Endodermal cell (in vitro differentiated cells): ENCODE results near the gene DDX28. TPM values are rescaled to one million over a fixed set of nuclear protein-coding genes. Genes with fewer than 3 reads are reported as not detected.
A peak's percentile ranks its signal among the peaks of the same experiment; 100 is the strongest.

Experiments used
- DNase-seq: peaks from one replicate; pipeline ENCODE4 v3.0.0-alpha.2; 2017
- H3K27ac ChIP-seq: 2 replicates; pipeline ENCODE4 v1.5.1; 2013; ENCODE audit warnings: mild to moderate bottlenecking, low read depth, low read length, moderate library complexity
- H3K27me3 ChIP-seq: 2 replicates; pipeline ENCODE4 v1.6.1; 2013; ENCODE audit warnings: mild to moderate bottlenecking, low read length, moderate library complexity; ENCODE audit not compliant: insufficient read depth, control insufficient read depth, poor library complexity, severe bottlenecking
- H3K36me3 ChIP-seq: 2 replicates; pipeline ENCODE4 v1.7.0; 2013; ENCODE audit warnings: mild to moderate bottlenecking, low read length, moderate library complexity; ENCODE audit not compliant: control insufficient read depth, insufficient read depth
- H3K4me1 ChIP-seq: one replicate; pipeline ENCODE4 v1.7.0; 2013; ENCODE audit warnings: low read length; ENCODE audit not compliant: control insufficient read depth, insufficient read depth
- H3K4me3 ChIP-seq: 2 replicates; pipeline ENCODE4 v1.5.1; 2013; ENCODE audit warnings: mild to moderate bottlenecking, low read length, moderate library complexity
- H3K9ac ChIP-seq: 2 replicates; pipeline ENCODE4 v1.6.1; 2013; ENCODE audit warnings: mild to moderate bottlenecking, low read length, moderate library complexity; ENCODE audit not compliant: poor library complexity, severe bottlenecking; ENCODE audit errors: extremely low read depth
- H3K9me3 ChIP-seq: 2 replicates; pipeline ENCODE4 v1.6.1; 2013; ENCODE audit warnings: mild to moderate bottlenecking, low read length, moderate library complexity; ENCODE audit not compliant: control insufficient read depth
- H3K27ac Mint-ChIP-seq: 2 replicates; pipeline ENCODE4 v1.8.0; 2020; ENCODE audit warnings: mixed read lengths
- H3K27me3 Mint-ChIP-seq: 2 replicates; pipeline ENCODE4 v1.8.0; 2021; ENCODE audit warnings: mild to moderate bottlenecking, mixed read lengths; ENCODE audit not compliant: insufficient read depth
- H3K36me3 Mint-ChIP-seq: 2 replicates; pipeline ENCODE4 v1.8.0; 2020; ENCODE audit warnings: low read depth, mixed read lengths
- H3K4me1 Mint-ChIP-seq: 2 replicates; pipeline ENCODE4 v1.8.0; 2020; ENCODE audit warnings: mixed read lengths
- H3K4me3 Mint-ChIP-seq: 2 replicates; pipeline ENCODE4 v1.8.0; 2020; ENCODE audit warnings: mild to moderate bottlenecking, moderate library complexity, mixed read lengths
- H3K9me3 Mint-ChIP-seq: 2 replicates; pipeline ENCODE4 v1.8.0; 2020; ENCODE audit warnings: mild to moderate bottlenecking, mixed read lengths
- CTCF ChIP-seq: fragments of 200-600 bp; sonication (generic); conservative IDR thresholded peaks from 2 replicates; pipeline ENCODE4 v1.5.0; 2021; ENCODE audit warnings: antibody characterized with exemption, mild to moderate bottlenecking
- WGBS, 2 experiments: methylation state at CpG; one replicate each; pipeline versions ENCODE4 v1.1.5 to v1.1.7; 2013; ENCODE audit warnings: missing lambda C conversion rate in 2 of 2, mixed read lengths in 1 of 2; ENCODE audit not compliant: insufficient coverage in 1 of 2, insufficient read length in 1 of 2; 5-methylcytosine and 5-hydroxymethylcytosine counted together
- total RNA-seq, 2 donors: library from RNA; stranded (reverse); fragmentation: NEBNext Ultra II Directional in 1 of 2; extraction: Animal tissue kit (Norgen Biotek cat#: 25700) in 1 of 2; gene quantifications; 2 replicates in 1 of 2; 3 replicates in 1 of 2; pipeline ENCODE4 v1.2.1, GENCODE V29; 2021

The DDX28 gene
- total RNA-seq, 2 donors from 2014 or later, result 12.1 to 12.3 TPM

- Mint-ChIP-seq H3K4me3 (no peak overlapping the region), H3K27me3 (peaks cover 4% of the 10 kb centered on the region), H3K9me3 (no peaks in the 10 kb centered on the region), H3K4me1 (peaks cover 17% of the 10 kb centered on the region), H3K36me3 (no peaks in the 10 kb centered on the region), H3K27ac (no peak overlapping the region)
- no peaks in the 10 kb centered on the region for H3K9me3 ChIP-seq
- H3K4me3 ChIP-seq, result no peak overlapping the region
- H3K9ac ChIP-seq, result no peak overlapping the region
- H3K36me3 ChIP-seq, result no peaks in the 10 kb centered on the region
- DNase-seq, result peak; percentile 65
- WGBS, 2 experiments, result 66 to 79% methylated on average over 6 to 9 of the region's 9 CpGs
- TF ChIP-seq CTCF, result no peak
- peaks cover 4% of the 10 kb centered on the region for H3K4me1 ChIP-seq
- no peaks in the 10 kb centered on the region for H3K27me3 ChIP-seq
- no peak overlapping the region for H3K27ac ChIP-seq
Measured at GRCh38 chr16:68009157-68009735, 13.8 kb downstream of the DDX28 start.

GRCh38 chr16:68005786-68006286 lies 17.2 kb downstream of the DDX28 start:
- no peak for TF ChIP-seq CTCF
- H3K4me3 ChIP-seq, result no peak overlapping the region
- peak overlapping the region; percentile 67 for H3K27ac Mint-ChIP-seq
- H3K36me3 Mint-ChIP-seq, result no peaks in the 10 kb centered on the region
- peaks cover 4% of the 10 kb centered on the region for H3K4me1 ChIP-seq
- H3K27me3 Mint-ChIP-seq, result no peaks in the 10 kb centered on the region
- peak; percentile 78 for DNase-seq
- no peaks in the 10 kb centered on the region for H3K27me3 ChIP-seq
- no peaks in the 10 kb centered on the region for H3K36me3 ChIP-seq
- no peaks in the 10 kb centered on the region for H3K9me3 Mint-ChIP-seq
- H3K4me1 Mint-ChIP-seq, result peaks cover 12% of the 10 kb centered on the region
- 83 to 89% methylated on average over 4 to 6 of the region's 6 CpGs for WGBS, 2 experiments
- no peak overlapping the region for H3K9ac ChIP-seq
- H3K27ac ChIP-seq, result no peak overlapping the region
- no peaks in the 10 kb centered on the region for H3K9me3 ChIP-seq
- H3K4me3 Mint-ChIP-seq, result no peak overlapping the region

GRCh38 chr16:68005211-68005610 lies 17.8 kb downstream of the DDX28 start:
- H3K9ac ChIP-seq, result no peak overlapping the region
- 87 to 94% methylated on average over 7 to 9 of the region's 9 CpGs for WGBS, 2 experiments
- H3K4me1 ChIP-seq, result peaks cover 4% of the 10 kb centered on the region
- Mint-ChIP-seq H3K4me3 (no peak overlapping the region), H3K36me3 (no peaks in the 10 kb centered on the region), H3K9me3 (no peaks in the 10 kb centered on the region), H3K27me3 (no peaks in the 10 kb centered on the region), H3K27ac (no peak overlapping the region), H3K4me1 (peaks cover 12% of the 10 kb centered on the region)
- H3K36me3 ChIP-seq, result no peaks in the 10 kb centered on the region
- no peak overlapping the region for H3K4me3 ChIP-seq
- no peaks in the 10 kb centered on the region for H3K9me3 ChIP-seq
- DNase-seq, result no peak
- TF ChIP-seq CTCF, result no peak
- H3K27me3 ChIP-seq, result no peaks in the 10 kb centered on the region
- no peak overlapping the region for H3K27ac ChIP-seq
